Vagina (tissue), 2 donors: ENCODE data around the gene CFAP100.

Experiments
- CTCF ChIP-seq, 3 experiments: fragments of 450-650 bp in 2 of 3; fragments of 200-600 bp in 1 of 3; sonication (generic) in 1 of 3; IDR thresholded peaks; one replicate each; pipeline ENCODE4 v1.5.1; 2017 to 2019; ENCODE audit warnings: antibody characterized with exemption in 3 of 3, mild to moderate bottlenecking in 2 of 3, moderate library complexity in 2 of 3
- POLR2A ChIP-seq, 2 donors: fragments of 450-650 bp; IDR thresholded peaks; one replicate each; pipeline ENCODE4 v1.6.1; 2017; ENCODE audit warnings: antibody characterized with exemption in 2 of 2, mild to moderate bottlenecking in 2 of 2, moderate library complexity in 2 of 2
- POLR2AphosphoS5 ChIP-seq, 2 donors: sonication (generic); formaldehyde crosslinking; IDR thresholded peaks; one replicate each; pipeline ENCODE4 v1.9.0; 2017; ENCODE audit warnings: antibody characterized with exemption in 2 of 2, mild to moderate bottlenecking in 2 of 2, low read depth in 1 of 2; ENCODE audit not compliant: insufficient read depth in 1 of 2

GRCh38 chr3:126435456-126436315 lies 41.0 kb downstream of the CFAP100 start:
- no peak for TF ChIP-seq CTCF (IDR thresholded peaks at IDR 0.05)
- TF ChIP-seq POLR2AphosphoS5 (IDR thresholded peaks at IDR 0.05; ENCODE audit: insufficient read depth in 1 of 2, low read depth in 1 of 2) = no peak
- TF ChIP-seq POLR2A (IDR thresholded peaks at IDR 0.05) = no peak
